T-cell (primary cell): ENCODE results near the gene TENM4. TPM values are rescaled to one million over a fixed set of nuclear protein-coding genes. Genes with fewer than 3 reads are reported as not detected.

Experiments
- ATAC-seq, 4 experiments: fragments of 200-7000 bp in 3 of 4; fragments of 150-1000 bp in 1 of 4; cut with Tn5 transposase; replicated peaks in 1 of 4; 1 replicate in 3 of 4; 2 replicates in 1 of 4; pipeline ENCODE4 v1.10.0; 2021; ENCODE audit warnings: moderate library complexity in 3 of 4, mild to moderate bottlenecking in 2 of 4, moderate number of reproducible peaks in 1 of 4
- CTCF ChIA-PET, 2 donors: fragments of 300-600 bp; sonication (Branson Sonifier 250); formaldehyde crosslinking; loops; one replicate each; lab custom pipeline; 2022; ENCODE audit warnings: antibody characterized with exemption in 2 of 2; lab: Charles Lee
- POLR2A ChIA-PET, 2 donors: fragments of 300-600 bp; sonication (Branson Sonifier 250); formaldehyde crosslinking; loops; one replicate each; lab custom pipeline; 2022; ENCODE audit warnings: antibody characterized with exemption in 2 of 2; lab: Charles Lee
- DNase-seq, 35 experiments: peaks; one replicate each; pipeline versions ENCODE4 v3.0.0 to v3.0.0-alpha.2; 2013 to 2023
- H3K27ac ChIP-seq: one replicate; pipeline ENCODE4 v1.5.1; 2013; ENCODE audit warnings: low read length
- H3K27me3 ChIP-seq, 2 experiments: replicated peaks in 1 of 2; 1 replicate in 1 of 2; 2 replicates in 1 of 2; pipeline versions ENCODE4 v1.6.1 to v1.7.0; 2013; ENCODE audit warnings: low read length in 1 of 2, mixed read lengths in 1 of 2; ENCODE audit not compliant: control insufficient read depth in 2 of 2, insufficient read depth in 2 of 2; ENCODE audit errors: extremely low read depth in 1 of 2
- H3K36me3 ChIP-seq, 2 donors: 1 replicate in 1 of 2; 2 replicates in 1 of 2; pipeline versions ENCODE4 v1.6.1 to v1.7.0; 2013; ENCODE audit warnings: low read length in 1 of 2; ENCODE audit not compliant: control insufficient read depth in 2 of 2, insufficient read depth in 1 of 2; ENCODE audit errors: extremely low read depth in 1 of 2
- H3K4me1 ChIP-seq, 2 experiments: 1 replicate in 1 of 2; 2 replicates in 1 of 2; pipeline versions ENCODE4 v1.6.1 to v1.7.0; 2013; ENCODE audit warnings: low read length in 2 of 2, mixed read lengths in 1 of 2; ENCODE audit not compliant: insufficient read depth in 2 of 2, control insufficient read depth in 1 of 2; ENCODE audit errors: extremely low read depth in 1 of 2
- H3K4me3 ChIP-seq, 2 donors: 1 replicate in 1 of 2; 2 replicates in 1 of 2; pipeline versions ENCODE4 v1.5.1 to v1.7.0; 2013; ENCODE audit warnings: mild to moderate bottlenecking in 2 of 2, low read length in 1 of 2, moderate library complexity in 1 of 2; ENCODE audit not compliant: control insufficient read depth in 1 of 2; ENCODE audit errors: extremely low read depth in 1 of 2
- H3K9me3 ChIP-seq: 2 replicates; pipeline ENCODE4 v1.7.0; 2013
- H3K27ac Mint-ChIP-seq, 2 donors: one replicate each; pipeline ENCODE4 v1.8.0; 2020 to 2021; ENCODE audit warnings: mild to moderate bottlenecking in 2 of 2, mixed read lengths in 2 of 2
- H3K27me3 Mint-ChIP-seq, 2 donors: one replicate each; pipeline ENCODE4 v1.8.0; 2021 to 2022; ENCODE audit warnings: mixed read lengths in 2 of 2
- H3K36me3 Mint-ChIP-seq: one replicate; pipeline ENCODE4 v1.8.0; 2021; ENCODE audit warnings: mixed read lengths
- H3K4me1 Mint-ChIP-seq, 3 donors: one replicate each; pipeline ENCODE4 v1.8.0; 2020 to 2022; ENCODE audit warnings: mixed read lengths in 3 of 3, mild to moderate bottlenecking in 1 of 3
- H3K4me3 Mint-ChIP-seq, 3 donors: one replicate each; pipeline ENCODE4 v1.8.0; 2020 to 2022; ENCODE audit warnings: mild to moderate bottlenecking in 3 of 3, mixed read lengths in 3 of 3, moderate library complexity in 3 of 3
- H3K9me3 Mint-ChIP-seq, 3 donors: one replicate each; pipeline ENCODE4 v1.8.0; 2020 to 2022; ENCODE audit warnings: mixed read lengths in 3 of 3
- WGBS: methylation state at CpG from one replicate; pipeline ENCODE4 v1.1.5; 2013; ENCODE audit warnings: missing lambda C conversion rate; ENCODE audit not compliant: insufficient coverage; 5-methylcytosine and 5-hydroxymethylcytosine counted together
- total RNA-seq, 35 experiments: library from RNA in 6 of 35; stranded (reverse) in 6 of 35; fragments of 120-200 nt in 1 of 35; gene quantifications; one replicate each; pipeline versions ENCODE4 v1.2.1 to v1.2.4 and lab custom pipeline; 2013 to 2026

The TENM4 gene
- total RNA-seq, 5 donors from 2014 or later (not counting 1 experiment from before 2014, with no cell fraction given) = 0.03 to 0.35 (median 0.03) TPM; not detected in 2

- ChIA-PET CTCF (no interaction called here), POLR2A (no interaction called here)
- H3K4me1 ChIP-seq = no peaks in the 10 kb centered on the region
- DNase-seq = no peak
- H3K27me3 Mint-ChIP-seq = peaks cover 2 to 11% of the 10 kb centered on the region in 2 donors
- H3K4me3 ChIP-seq = no peak overlapping the region
- H3K27me3 ChIP-seq = peaks cover 0 to 2% of the 10 kb centered on the region in 2 experiments
- no peaks in the 10 kb centered on the region for H3K36me3 Mint-ChIP-seq
- no peaks in the 10 kb centered on the region for H3K9me3 Mint-ChIP-seq
- H3K4me3 Mint-ChIP-seq = no peak overlapping the region
- 100% methylated on average over 3 of the region's 4 CpGs for WGBS
- ATAC-seq = no peak
- H3K27ac Mint-ChIP-seq = no peak overlapping the region
- H3K4me1 Mint-ChIP-seq = no peaks in the 10 kb centered on the region
- no peaks in the 10 kb centered on the region for H3K9me3 ChIP-seq
- no peak overlapping the region for H3K27ac ChIP-seq
- H3K36me3 ChIP-seq = no peaks in the 10 kb centered on the region
Observed at GRCh38 chr11:79049741-79050179, 391.1 kb downstream of the TENM4 start.

GRCh38 chr11:79047980-79048379 lies 392.9 kb downstream of the TENM4 start:
- WGBS = 86% methylated on average over 1 of the region's 1 CpG
- H3K36me3 Mint-ChIP-seq = no peaks in the 10 kb centered on the region
- CTCF ChIA-PET = no interaction called here

GRCh38 chr11:79047321-79047720 lies 393.5 kb downstream of the TENM4 start:
- no peak for ATAC-seq

More at GRCh38 chr11:79047980-79048379, 392.9 kb downstream of the TENM4 start:
- Histone ChIP-seq H3K36me3 (no peaks in the 10 kb centered on the region), H3K27me3 (no peaks in the 10 kb centered on the region), H3K4me1 (no peaks in the 10 kb centered on the region), H3K9me3 (no peaks in the 10 kb centered on the region), H3K27ac (no peak overlapping the region), H3K4me3 (no peak overlapping the region)
- H3K9me3 Mint-ChIP-seq = peaks cover 0 to 5% (median 0%) of the 10 kb centered on the region in 3 donors
- DNase-seq (no peak), ATAC-seq (no peak)
- H3K27ac Mint-ChIP-seq = no peak overlapping the region
- peaks cover 8 to 10% of the 10 kb centered on the region in 2 donors for H3K27me3 Mint-ChIP-seq
- H3K4me1 Mint-ChIP-seq = no peaks in the 10 kb centered on the region
- POLR2A ChIA-PET = no interaction called here
- no peak overlapping the region for H3K4me3 Mint-ChIP-seq

GRCh38 chr11:79046366-79046765 lies 394.5 kb downstream of the TENM4 start:
- no peaks in the 10 kb centered on the region for H3K9me3 ChIP-seq
- no peak overlapping the region for H3K4me3 ChIP-seq
- no peak overlapping the region for H3K27ac ChIP-seq
- Mint-ChIP-seq H3K27ac (no peak overlapping the region), H3K9me3 (peaks cover 0 to 9% (median 0%) of the 10 kb centered on the region in 3 donors), H3K4me1 (no peaks in the 10 kb centered on the region), H3K36me3 (no peaks in the 10 kb centered on the region), H3K27me3 (peaks cover 8 to 10% of the 10 kb centered on the region in 2 donors), H3K4me3 (no peak overlapping the region)
- H3K4me1 ChIP-seq = no peaks in the 10 kb centered on the region
- no peaks in the 10 kb centered on the region for H3K27me3 ChIP-seq
- POLR2A ChIA-PET = no interaction called here
- WGBS = 60% methylated on average over 1 of the region's 3 CpGs
- ATAC-seq (no peak), DNase-seq (no peak)
- CTCF ChIA-PET = no interaction called here
- no peaks in the 10 kb centered on the region for H3K36me3 ChIP-seq

More at GRCh38 chr11:79047321-79047720, 393.5 kb downstream of the TENM4 start:
- H3K27ac ChIP-seq = no peak overlapping the region
- peaks cover 0 to 9% (median 0%) of the 10 kb centered on the region in 3 donors for H3K9me3 Mint-ChIP-seq
- ChIA-PET CTCF (no interaction called here), POLR2A (no interaction called here)
- no peaks in the 10 kb centered on the region for H3K36me3 ChIP-seq
- no peaks in the 10 kb centered on the region for H3K9me3 ChIP-seq
- WGBS = 63% methylated on average over 5 of the region's 7 CpGs
- H3K4me1 ChIP-seq = no peaks in the 10 kb centered on the region
- H3K27ac Mint-ChIP-seq = no peak overlapping the region
- H3K4me3 ChIP-seq = no peak overlapping the region
- no peaks in the 10 kb centered on the region for H3K36me3 Mint-ChIP-seq
- peaks cover 8 to 10% of the 10 kb centered on the region in 2 donors for H3K27me3 Mint-ChIP-seq
- H3K4me3 Mint-ChIP-seq = no peak overlapping the region
- no peaks in the 10 kb centered on the region for H3K27me3 ChIP-seq
- no peaks in the 10 kb centered on the region for H3K4me1 Mint-ChIP-seq
- DNase-seq = no peak

GRCh38 chr11:79045800-79046304 lies 395.0 kb downstream of the TENM4 start:
- DNase-seq (no peak), ATAC-seq (no peak)
- Histone ChIP-seq H3K36me3 (no peaks in the 10 kb centered on the region), H3K4me3 (no peak overlapping the region), H3K9me3 (no peaks in the 10 kb centered on the region), H3K27ac (no peak overlapping the region), H3K4me1 (no peaks in the 10 kb centered on the region), H3K27me3 (no peaks in the 10 kb centered on the region)
- ChIA-PET POLR2A (no interaction called here), CTCF (no interaction called here)
- H3K27ac Mint-ChIP-seq = no peak overlapping the region
- peaks cover 8 to 10% of the 10 kb centered on the region in 2 donors for H3K27me3 Mint-ChIP-seq
- peaks cover 0 to 9% (median 0%) of the 10 kb centered on the region in 3 donors for H3K9me3 Mint-ChIP-seq
- H3K4me3 Mint-ChIP-seq = no peak overlapping the region
- WGBS = 55% methylated on average over 5 of the region's 6 CpGs
- H3K36me3 Mint-ChIP-seq = no peaks in the 10 kb centered on the region
- no peaks in the 10 kb centered on the region for H3K4me1 Mint-ChIP-seq

GRCh38 chr11:79045018-79045799 lies 395.6 kb downstream of the TENM4 start:
- POLR2A ChIA-PET = no interaction called here
- no peaks in the 10 kb centered on the region for H3K4me1 ChIP-seq
- 70% methylated on average over 5 of the region's 10 CpGs for WGBS

More at GRCh38 chr11:79045018-79045799, 395.6 kb downstream of the TENM4 start:
- Histone ChIP-seq H3K27me3 (no peaks in the 10 kb centered on the region), H3K36me3 (no peaks in the 10 kb centered on the region), H3K27ac (no peak overlapping the region), H3K9me3 (no peaks in the 10 kb centered on the region), H3K4me3 (no peak overlapping the region)
- H3K27ac Mint-ChIP-seq = no peak overlapping the region
- no peaks in the 10 kb centered on the region for H3K36me3 Mint-ChIP-seq
- CTCF ChIA-PET = no interaction called here
- H3K27me3 Mint-ChIP-seq = peaks cover 8 to 10% of the 10 kb centered on the region in 2 donors
- no peak for ATAC-seq
- no peaks in the 10 kb centered on the region for H3K4me1 Mint-ChIP-seq
- peaks cover 0 to 9% (median 0%) of the 10 kb centered on the region in 3 donors for H3K9me3 Mint-ChIP-seq
- H3K4me3 Mint-ChIP-seq = no peak overlapping the region
- DNase-seq = no peak
